ENCODE data around the gene SLC26A9. TPM values are rescaled to one million over a fixed set of nuclear protein-coding genes. Genes with fewer than 3 reads are reported as not detected.

SLC26A9 gene, protein sequence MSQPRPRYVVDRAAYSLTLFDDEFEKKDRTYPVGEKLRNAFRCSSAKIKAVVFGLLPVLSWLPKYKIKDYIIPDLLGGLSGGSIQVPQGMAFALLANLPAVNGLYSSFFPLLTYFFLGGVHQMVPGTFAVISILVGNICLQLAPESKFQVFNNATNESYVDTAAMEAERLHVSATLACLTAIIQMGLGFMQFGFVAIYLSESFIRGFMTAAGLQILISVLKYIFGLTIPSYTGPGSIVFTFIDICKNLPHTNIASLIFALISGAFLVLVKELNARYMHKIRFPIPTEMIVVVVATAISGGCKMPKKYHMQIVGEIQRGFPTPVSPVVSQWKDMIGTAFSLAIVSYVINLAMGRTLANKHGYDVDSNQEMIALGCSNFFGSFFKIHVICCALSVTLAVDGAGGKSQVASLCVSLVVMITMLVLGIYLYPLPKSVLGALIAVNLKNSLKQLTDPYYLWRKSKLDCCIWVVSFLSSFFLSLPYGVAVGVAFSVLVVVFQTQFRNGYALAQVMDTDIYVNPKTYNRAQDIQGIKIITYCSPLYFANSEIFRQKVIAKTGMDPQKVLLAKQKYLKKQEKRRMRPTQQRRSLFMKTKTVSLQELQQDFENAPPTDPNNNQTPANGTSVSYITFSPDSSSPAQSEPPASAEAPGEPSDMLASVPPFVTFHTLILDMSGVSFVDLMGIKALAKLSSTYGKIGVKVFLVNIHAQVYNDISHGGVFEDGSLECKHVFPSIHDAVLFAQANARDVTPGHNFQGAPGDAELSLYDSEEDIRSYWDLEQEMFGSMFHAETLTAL
- total RNA-seq (2014; rRNA removed; shearing (Covaris generic)), result not detected in 2 replicates
- polyA plus RNA-seq (2016; fragmentation: Nextera tagmentation; extraction: Ambion mirVana), result not detected in 2 replicates

DNA sequence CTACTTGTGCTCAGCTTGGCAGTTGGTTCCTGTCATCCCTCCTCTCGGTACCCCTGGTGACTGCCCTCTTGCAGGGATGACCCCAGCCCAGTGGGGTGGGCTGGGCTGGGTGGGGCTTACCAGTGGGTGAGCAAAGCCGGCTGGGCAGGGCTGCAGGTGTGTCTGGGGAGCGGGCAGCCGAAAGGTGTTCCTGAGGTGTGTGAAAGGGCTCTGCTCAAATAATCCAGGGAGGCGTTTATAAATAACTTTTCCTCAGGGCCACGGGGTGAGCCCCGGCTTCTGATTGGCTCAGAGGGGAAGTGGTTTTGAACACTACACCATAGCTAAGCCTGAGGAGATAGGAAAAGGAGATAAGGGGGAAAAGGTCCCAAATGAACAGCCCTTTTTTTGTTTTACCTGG is at the start of gene SLC26A9:
Gene SLC26A9, minus strand, starts transcription at position 212 of the 400 bp plus-strand sequence. CDS start 7,636 bp downstream, outside the sequence.
- no peak within 1 kb of the TSS for H3K4me2 ChIP-seq (ENCODE audit: unreplicated experiment)
- H4K20me1 ChIP-seq (ENCODE audit: insufficient read depth), result no peaks in the 10 kb centered on the region
- in situ Hi-C loops (cut with MboI), result no loop called here
- no peak within 1 kb of the TSS for H3K4me3 ChIP-seq
- H3K27me3 ChIP-seq (replicated peaks; ENCODE audit: insufficient read depth), result peaks cover 22% of the 10 kb centered on the region
- H3K9ac ChIP-seq, result no peak within 1 kb of the TSS
- H3K79me2 ChIP-seq (ENCODE audit: insufficient read depth), result no peaks in the 10 kb centered on the region
- H3K36me3 ChIP-seq (ENCODE audit: low read depth), result no peaks in the 10 kb centered on the region
- TF ChIP-seq EZH2 (IDR thresholded peaks at IDR 0.05; ENCODE audit: insufficient read depth, poor library complexity, severe bottlenecking) (no peak), EZH2phosphoT487 (IDR thresholded peaks at IDR 0.05; ENCODE audit: insufficient read depth, low read depth) (no peak)
- H3K9me2 ChIP-seq (ENCODE audit: insufficient read depth), result no peaks in the 10 kb centered on the region
- H3K9me3 ChIP-seq (ENCODE audit: low read depth), result no peaks in the 10 kb centered on the region
- no peak within 1 kb of the TSS for H3K27ac ChIP-seq
- DNase-seq, result no peak
- H2AFZ ChIP-seq, result no peak within 1 kb of the TSS
- no peaks in the 10 kb centered on the region for H3K4me1 ChIP-seq (ENCODE audit: insufficient read depth)
- H3F3A ChIP-seq (ENCODE audit: insufficient read depth), result no peaks in the 10 kb centered on the region
- WGBS, 2 experiments (ENCODE audit: low coverage in 1 of 2, low lambda C conversion rate in 2 of 2, missing lambda C conversion rate in 2 of 2), result 47 to 54% methylated on average over 4 to 7 of the region's 7 CpGs

DNA sequence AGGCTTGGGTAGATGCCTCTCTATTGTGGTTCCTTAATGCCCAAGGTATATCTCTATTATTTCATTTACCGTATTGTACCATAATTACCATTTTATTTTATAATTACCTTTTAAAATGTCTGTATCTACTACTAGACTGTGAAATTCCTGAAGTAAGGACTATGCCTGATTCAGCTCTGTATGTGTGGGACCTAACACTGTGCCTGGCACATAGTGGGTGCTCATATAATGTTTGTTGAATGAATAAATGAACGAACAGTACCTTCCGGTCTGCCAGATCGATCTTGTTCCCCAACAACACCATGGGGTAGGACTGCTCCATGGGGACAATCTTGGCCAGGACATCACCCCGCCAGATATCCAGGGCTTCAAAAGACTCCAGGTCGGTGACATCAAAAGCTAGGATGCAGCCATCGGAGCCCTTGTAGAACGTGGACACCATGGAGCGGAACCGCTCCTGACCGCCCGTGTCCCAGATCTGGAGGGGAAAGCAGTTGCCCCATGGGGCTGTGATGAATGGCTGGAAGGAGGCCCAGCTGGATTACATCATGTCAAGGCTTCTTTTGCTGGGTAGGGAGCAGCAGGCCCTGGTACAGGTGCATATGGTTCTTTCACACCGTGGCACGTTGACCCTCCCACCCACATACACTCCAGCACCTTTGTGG is 49.1 kb upstream of the SLC26A9 start:
- Histone ChIP-seq H3F3A (ENCODE audit: insufficient read depth) (peaks cover 9% of the 10 kb centered on the region), H3K4me1 (ENCODE audit: insufficient read depth) (0 out of 2 replicates have a peak, but pooled peaks cover 7% of the 10 kb centered on the region), H2AFZ (no peak overlapping the region), H3K9me2 (ENCODE audit: insufficient read depth) (no peaks in the 10 kb centered on the region), H3K27ac (no peak overlapping the region), H3K79me2 (ENCODE audit: insufficient read depth) (0 out of 2 replicates have a peak, but pooled peaks cover 4% of the 10 kb centered on the region), H3K36me3 (ENCODE audit: low read depth) (no peaks in the 10 kb centered on the region), H3K9me3 (ENCODE audit: low read depth) (no peaks in the 10 kb centered on the region), H3K27me3 (replicated peaks; ENCODE audit: insufficient read depth) (no peaks in the 10 kb centered on the region), H3K9ac (no peak overlapping the region), H3K4me3 (no peak overlapping the region), H4K20me1 (ENCODE audit: insufficient read depth) (no peaks in the 10 kb centered on the region), H3K4me2 (ENCODE audit: unreplicated experiment) (no peak overlapping the region)
- in situ Hi-C loops (cut with MboI), result no loop called here
- no peak for DNase-seq
- WGBS, 2 experiments (ENCODE audit: low coverage in 1 of 2, low lambda C conversion rate in 2 of 2, missing lambda C conversion rate in 2 of 2), result 97 to 98% methylated on average over 14 of the region's 14 CpGs
- TF ChIP-seq EZH2 (IDR thresholded peaks at IDR 0.05; ENCODE audit: insufficient read depth, poor library complexity, severe bottlenecking) (no peak), EZH2phosphoT487 (IDR thresholded peaks at IDR 0.05; ENCODE audit: insufficient read depth, low read depth) (no peak)

DNA sequence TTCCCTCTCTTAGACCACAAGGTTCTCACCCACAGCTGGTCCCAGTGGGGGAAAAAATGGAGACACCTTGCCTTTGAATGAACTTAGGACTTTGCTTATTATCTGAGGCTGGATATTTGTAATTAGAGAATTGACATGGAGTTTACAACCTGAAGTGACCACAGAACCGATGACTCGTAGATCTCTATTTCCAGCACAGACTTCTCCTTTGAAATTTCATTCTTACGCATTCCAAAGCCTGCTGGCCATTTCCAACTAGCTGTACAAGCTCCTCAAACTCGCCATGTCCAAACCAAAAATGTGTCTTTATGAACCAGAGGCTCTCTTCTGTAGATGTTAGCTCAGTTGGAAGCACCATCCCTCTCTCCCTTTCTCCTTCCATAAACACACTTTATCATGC is 48.0 kb upstream of the SLC26A9 start:
- H3K27me3 ChIP-seq (replicated peaks; ENCODE audit: insufficient read depth), result no peaks in the 10 kb centered on the region
- H3K4me3 ChIP-seq, result no peak overlapping the region
- peak; percentile 67 for DNase-seq
- H4K20me1 ChIP-seq (ENCODE audit: insufficient read depth), result no peaks in the 10 kb centered on the region
- H3K36me3 ChIP-seq (ENCODE audit: low read depth), result no peaks in the 10 kb centered on the region
- no peaks in the 10 kb centered on the region for H3K9me2 ChIP-seq (ENCODE audit: insufficient read depth)
- H3K27ac ChIP-seq, result no peak overlapping the region
- H3K9ac ChIP-seq, result no peak overlapping the region
- in situ Hi-C loops (cut with MboI), result no loop called here
- 83 to 89% methylated on average over 4 of the region's 4 CpGs for WGBS, 2 experiments (ENCODE audit: low coverage in 1 of 2, low lambda C conversion rate in 2 of 2, missing lambda C conversion rate in 2 of 2)
- 0 out of 2 replicates have a peak, but pooled peaks cover 4% of the 10 kb centered on the region for H3K79me2 ChIP-seq (ENCODE audit: insufficient read depth)
- peak overlapping the region; percentile 54 for H3K4me2 ChIP-seq (ENCODE audit: unreplicated experiment)
- H3K4me1 ChIP-seq (ENCODE audit: insufficient read depth), result 0 out of 2 replicates have a peak, but pooled peaks cover 7% of the 10 kb centered on the region
- H2AFZ ChIP-seq, result no peak overlapping the region
- no peaks in the 10 kb centered on the region for H3K9me3 ChIP-seq (ENCODE audit: low read depth)
- TF ChIP-seq EZH2phosphoT487 (IDR thresholded peaks at IDR 0.05; ENCODE audit: insufficient read depth, low read depth) (no peak), EZH2 (IDR thresholded peaks at IDR 0.05; ENCODE audit: insufficient read depth, poor library complexity, severe bottlenecking) (no peak)
- H3F3A ChIP-seq (ENCODE audit: insufficient read depth), result peaks cover 14% of the 10 kb centered on the region

DNA sequence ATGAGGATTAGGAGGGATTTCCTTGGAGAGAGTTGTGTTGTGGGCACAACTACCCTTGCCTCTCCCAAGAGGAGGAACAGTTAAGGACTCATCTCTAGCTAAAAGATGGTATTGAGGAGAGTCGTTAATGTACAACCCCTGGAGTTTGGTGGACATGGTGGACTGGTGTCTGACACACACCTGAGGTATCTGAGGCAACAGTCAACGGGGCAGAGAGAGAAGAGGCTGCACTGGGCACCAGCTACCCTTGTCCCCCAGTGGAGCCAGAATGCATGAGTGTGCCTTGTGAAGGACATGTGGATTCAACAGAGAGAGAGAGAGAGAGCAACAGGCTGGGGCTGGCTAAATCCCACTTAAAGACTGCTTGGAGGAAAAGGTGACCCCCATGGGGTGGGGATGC is 47.0 kb upstream of the SLC26A9 start:
- Histone ChIP-seq H3K9me3 (ENCODE audit: low read depth) (no peaks in the 10 kb centered on the region), H3K27ac (no peak overlapping the region), H3K27me3 (replicated peaks; ENCODE audit: insufficient read depth) (no peaks in the 10 kb centered on the region), H3F3A (ENCODE audit: insufficient read depth) (peaks cover 14% of the 10 kb centered on the region), H3K4me2 (ENCODE audit: unreplicated experiment) (no peak overlapping the region), H3K79me2 (ENCODE audit: insufficient read depth) (0 out of 2 replicates have a peak, but pooled peaks cover under 1% of the 10 kb centered on the region), H3K4me3 (no peak overlapping the region), H3K36me3 (ENCODE audit: low read depth) (no peaks in the 10 kb centered on the region), H3K9me2 (ENCODE audit: insufficient read depth) (no peaks in the 10 kb centered on the region), H3K4me1 (ENCODE audit: insufficient read depth) (0 out of 2 replicates have a peak, but pooled peaks cover 7% of the 10 kb centered on the region), H2AFZ (no peak overlapping the region), H3K9ac (no peak overlapping the region), H4K20me1 (ENCODE audit: insufficient read depth) (no peaks in the 10 kb centered on the region)
- WGBS, 2 experiments (ENCODE audit: low coverage in 1 of 2, low lambda C conversion rate in 2 of 2, missing lambda C conversion rate in 2 of 2), result 76 to 79% methylated on average over 2 of the region's 2 CpGs
- in situ Hi-C loops (cut with MboI), result no loop called here
- no peak for TF ChIP-seq EZH2 (IDR thresholded peaks at IDR 0.05; ENCODE audit: insufficient read depth, poor library complexity, severe bottlenecking)
- TF ChIP-seq EZH2phosphoT487 (IDR thresholded peaks at IDR 0.05; ENCODE audit: insufficient read depth, low read depth), result no peak
- no peak for DNase-seq
